Natural killer cell treated with Interleukin-12 subunit alpha and Interleukin-12 subunit beta and Interleukin-15 and Interleukin-18, amount 100 ng/mL, for 72 hours (primary cell): ENCODE measurements around the gene PKD2L1. TPM values are rescaled to one million over a fixed set of nuclear protein-coding genes. Genes with fewer than 3 reads are reported as not detected.

Source experiments
- ATAC-seq, 2 donors: fragments of 150-1000 bp; cut with Tn5 transposase in 1 of 2; sonication (Bioruptor Pico), chemical (Tn5 transposase) in 1 of 2; 2 replicates each; pipeline ENCODE4 v1.10.0; 2021
- DNase-seq: peaks from one replicate; pipeline ENCODE4 v3.0.0; 2022; ENCODE audit warnings: low spot score
- H3K27ac Mint-ChIP-seq, 2 donors: 1 replicate in 1 of 2; 2 replicates in 1 of 2; pipeline ENCODE4 v1.8.0; 2022; ENCODE audit warnings: mixed read lengths in 2 of 2, mild to moderate bottlenecking in 1 of 2, moderate library complexity in 1 of 2
- H3K27me3 Mint-ChIP-seq, 2 donors: 1 replicate in 1 of 2; 2 replicates in 1 of 2; pipeline ENCODE4 v1.8.0; 2022; ENCODE audit warnings: mixed read lengths in 2 of 2
- H3K36me3 Mint-ChIP-seq: one replicate; pipeline ENCODE4 v1.8.0; 2022; ENCODE audit warnings: mixed read lengths
- H3K4me1 Mint-ChIP-seq, 2 donors: 1 replicate in 1 of 2; 2 replicates in 1 of 2; pipeline ENCODE4 v1.8.0; 2022; ENCODE audit warnings: low read depth in 2 of 2, mixed read lengths in 2 of 2, mild to moderate bottlenecking in 1 of 2
- H3K4me3 Mint-ChIP-seq: one replicate; pipeline ENCODE4 v1.8.0; 2022; ENCODE audit warnings: mixed read lengths
- H3K9me3 Mint-ChIP-seq: 2 replicates; pipeline ENCODE4 v1.8.0; 2022; ENCODE audit warnings: mixed read lengths
- total RNA-seq, 2 donors: library from RNA; stranded (reverse); gene quantifications; one replicate each; pipeline ENCODE4 v1.2.3, GENCODE V29; 2022

The PKD2L1 gene
- total RNA-seq, 2 donors from 2014 or later = not detected

DNA sequence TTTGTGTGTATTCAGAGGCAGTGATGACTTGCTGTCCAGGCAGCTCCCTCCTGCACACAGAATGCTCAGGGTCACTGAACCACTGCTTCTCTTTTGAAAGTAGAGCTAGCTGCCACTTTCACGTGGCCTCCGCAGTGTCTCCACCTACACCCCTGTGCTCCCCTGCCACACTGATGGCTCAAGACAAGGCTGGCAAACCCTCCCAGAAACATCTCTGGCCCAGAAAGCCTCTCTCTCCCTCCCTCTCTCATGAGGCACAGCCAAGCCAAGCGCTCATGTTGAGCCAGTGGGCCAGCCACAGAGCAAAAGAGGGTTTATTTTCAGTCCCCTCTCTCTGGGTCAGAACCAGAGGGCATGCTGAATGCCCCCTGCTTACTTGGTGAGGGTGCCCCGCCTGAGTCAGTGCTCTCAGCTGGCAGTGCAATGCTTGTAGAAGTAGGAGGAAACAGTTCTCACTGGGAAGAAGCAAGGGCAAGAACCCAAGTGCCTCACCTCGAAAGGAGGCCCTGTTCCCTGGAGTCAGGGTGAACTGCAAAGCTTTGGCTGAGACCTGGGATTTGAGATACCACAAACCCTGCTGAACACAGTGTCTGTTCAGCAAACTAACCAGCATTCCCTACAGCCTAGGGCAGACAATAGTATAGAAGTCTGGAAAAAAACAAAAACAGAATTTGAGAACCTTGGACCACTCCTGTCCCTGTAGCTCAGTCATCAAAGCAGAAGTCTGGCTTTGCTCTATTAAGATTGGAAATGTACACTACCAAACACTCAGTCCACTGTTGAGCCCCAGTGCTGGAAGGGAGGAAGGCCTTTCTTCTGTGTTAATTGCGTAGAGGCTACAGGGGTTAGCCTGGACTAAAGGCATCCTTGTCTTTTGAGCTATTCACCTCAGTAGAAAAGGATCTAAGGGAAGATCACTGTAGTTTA lies 32.8 kb upstream of the PKD2L1 start:
- no peak for ATAC-seq
- H3K27me3 Mint-ChIP-seq = peaks cover 0 to 2% of the 10 kb centered on the region in 2 donors
- H3K9me3 Mint-ChIP-seq = no peaks in the 10 kb centered on the region
- H3K4me3 Mint-ChIP-seq = no peak overlapping the region
- no peak for DNase-seq
- H3K36me3 Mint-ChIP-seq = peaks cover 17% of the 10 kb centered on the region
- peaks cover 3 to 8% of the 10 kb centered on the region in 2 donors for H3K4me1 Mint-ChIP-seq
- H3K27ac Mint-ChIP-seq = peak overlapping the region in 1 of 2 donors; percentile 43

DNA sequence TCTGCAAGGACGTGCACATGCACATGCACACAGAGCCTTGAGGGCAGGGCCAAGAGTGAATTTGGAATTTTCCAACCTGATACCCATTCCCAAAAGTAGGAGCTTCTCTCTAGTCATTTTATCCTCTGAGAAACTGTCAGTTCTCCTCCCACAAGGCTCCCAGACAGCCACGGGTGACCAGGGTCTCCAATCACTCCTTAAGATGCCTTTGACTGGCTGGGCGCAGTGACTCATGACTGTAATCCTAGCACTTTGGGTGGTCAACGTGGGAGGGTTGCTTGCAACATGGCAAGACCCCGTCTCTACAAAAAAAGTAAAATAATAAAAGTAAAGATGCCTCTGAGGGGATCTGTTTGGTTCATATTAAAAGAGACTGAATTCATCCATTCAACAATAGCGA lies 30.2 kb upstream of the PKD2L1 start:
- H3K27ac Mint-ChIP-seq = no peak overlapping the region
- no peaks in the 10 kb centered on the region for H3K27me3 Mint-ChIP-seq
- H3K4me1 Mint-ChIP-seq = no peaks in the 10 kb centered on the region
- ATAC-seq (no peak), DNase-seq (no peak)
- H3K36me3 Mint-ChIP-seq = peaks cover 32% of the 10 kb centered on the region
- no peaks in the 10 kb centered on the region for H3K9me3 Mint-ChIP-seq
- H3K4me3 Mint-ChIP-seq = no peak overlapping the region

DNA sequence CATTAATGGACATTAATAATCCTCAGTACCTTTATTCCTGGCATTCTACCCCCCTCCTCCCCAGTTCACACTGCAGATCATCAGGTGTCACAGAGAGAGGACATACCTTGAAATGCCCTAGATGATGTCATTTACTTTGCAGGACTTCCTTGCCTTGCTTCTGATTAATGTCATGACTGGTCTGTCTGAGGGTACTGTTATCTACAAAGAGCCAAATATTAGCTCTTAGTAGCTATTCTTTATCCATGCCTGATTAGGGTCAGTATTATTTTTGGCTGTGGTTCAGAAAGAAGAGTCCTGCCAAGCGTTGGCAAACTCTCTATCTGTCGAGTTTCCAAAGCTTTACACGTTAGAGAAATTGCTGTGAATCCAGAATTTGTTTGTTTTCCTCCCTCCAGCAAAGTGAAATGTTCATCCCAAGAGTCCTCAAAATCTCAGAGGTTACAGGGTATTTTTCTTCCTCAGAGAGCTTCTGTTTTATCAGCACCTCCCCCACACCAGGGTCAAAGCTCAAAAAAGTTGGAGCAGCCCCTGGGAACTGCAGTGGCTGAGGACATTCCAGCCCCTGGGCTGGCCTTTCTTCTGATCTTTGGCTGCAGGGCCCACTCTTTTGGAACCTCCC lies 29.6 kb upstream of the PKD2L1 start:
- Mint-ChIP-seq H3K9me3 (no peaks in the 10 kb centered on the region), H3K4me3 (no peak overlapping the region), H3K36me3 (peaks cover 36% of the 10 kb centered on the region), H3K4me1 (no peaks in the 10 kb centered on the region), H3K27me3 (no peaks in the 10 kb centered on the region), H3K27ac (no peak overlapping the region)
- ATAC-seq (no peak), DNase-seq (no peak)

DNA sequence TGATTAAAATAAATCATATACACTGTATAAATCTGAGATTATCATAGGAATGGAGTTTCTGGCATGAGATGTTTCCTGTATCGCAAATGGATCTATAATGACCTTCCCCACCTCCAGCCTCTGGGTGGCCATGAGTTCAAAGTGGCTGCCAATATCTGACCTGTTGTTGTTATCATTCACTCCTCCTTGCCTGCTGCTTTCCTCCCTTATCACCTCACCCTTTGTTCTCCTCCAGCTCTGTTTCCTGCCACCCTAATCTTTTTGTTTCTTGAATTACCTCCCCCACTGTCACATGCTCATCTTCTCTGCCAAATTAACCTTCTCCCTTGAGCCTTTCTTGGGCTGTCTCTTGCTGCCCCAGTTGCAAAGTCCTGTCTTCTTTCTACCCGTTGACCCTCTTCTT lies 29.0 kb upstream of the PKD2L1 start:
- DNase-seq (no peak), ATAC-seq (no peak)
- Mint-ChIP-seq H3K27me3 (no peaks in the 10 kb centered on the region), H3K36me3 (peaks cover 36% of the 10 kb centered on the region), H3K4me3 (no peak overlapping the region), H3K27ac (no peak overlapping the region), H3K4me1 (no peaks in the 10 kb centered on the region), H3K9me3 (no peaks in the 10 kb centered on the region)

DNA sequence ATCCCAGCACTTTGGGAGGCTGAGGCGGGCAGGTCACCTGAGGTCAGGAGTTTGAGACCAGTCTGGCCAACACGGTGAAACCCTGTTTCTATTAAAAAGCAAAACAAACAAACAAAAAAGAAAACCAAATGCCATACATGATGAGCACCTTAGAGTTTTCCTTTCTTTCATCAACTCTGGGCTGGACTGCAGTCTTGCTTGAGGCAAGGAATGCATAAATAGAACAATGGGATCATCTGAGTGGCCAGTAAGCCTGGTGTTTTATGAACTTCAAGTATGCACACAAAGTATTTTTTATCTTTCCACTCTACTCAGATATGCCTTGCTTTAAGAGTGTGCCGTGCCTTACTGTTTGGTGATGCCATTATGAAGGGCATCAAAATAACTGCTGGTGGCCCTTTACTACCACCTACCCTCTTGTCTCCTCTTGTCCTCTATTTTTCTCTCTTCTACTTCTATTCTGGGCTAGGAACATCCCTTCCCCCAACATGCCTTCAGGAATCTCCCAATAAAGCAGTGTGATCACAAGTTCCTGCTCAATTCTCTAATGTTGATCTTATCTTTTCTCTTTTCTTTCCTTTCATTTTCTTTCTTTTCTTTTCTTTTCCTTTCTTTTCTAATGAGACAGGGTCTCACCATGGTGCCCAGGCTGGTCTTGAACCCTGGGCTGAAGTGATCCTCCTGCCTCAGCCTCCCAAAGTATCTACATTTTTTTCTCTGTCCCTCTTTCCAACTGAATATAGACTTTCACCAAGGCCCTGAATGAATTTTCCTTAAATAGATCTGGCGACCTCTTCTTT lies 27.2 kb upstream of the PKD2L1 start:
- no peaks in the 10 kb centered on the region for H3K9me3 Mint-ChIP-seq
- ATAC-seq (no peak), DNase-seq (no peak)
- H3K4me3 Mint-ChIP-seq = no peak overlapping the region
- peaks cover 40% of the 10 kb centered on the region for H3K36me3 Mint-ChIP-seq
- no peak overlapping the region for H3K27ac Mint-ChIP-seq
- no peaks in the 10 kb centered on the region for H3K4me1 Mint-ChIP-seq
- no peaks in the 10 kb centered on the region for H3K27me3 Mint-ChIP-seq

DNA sequence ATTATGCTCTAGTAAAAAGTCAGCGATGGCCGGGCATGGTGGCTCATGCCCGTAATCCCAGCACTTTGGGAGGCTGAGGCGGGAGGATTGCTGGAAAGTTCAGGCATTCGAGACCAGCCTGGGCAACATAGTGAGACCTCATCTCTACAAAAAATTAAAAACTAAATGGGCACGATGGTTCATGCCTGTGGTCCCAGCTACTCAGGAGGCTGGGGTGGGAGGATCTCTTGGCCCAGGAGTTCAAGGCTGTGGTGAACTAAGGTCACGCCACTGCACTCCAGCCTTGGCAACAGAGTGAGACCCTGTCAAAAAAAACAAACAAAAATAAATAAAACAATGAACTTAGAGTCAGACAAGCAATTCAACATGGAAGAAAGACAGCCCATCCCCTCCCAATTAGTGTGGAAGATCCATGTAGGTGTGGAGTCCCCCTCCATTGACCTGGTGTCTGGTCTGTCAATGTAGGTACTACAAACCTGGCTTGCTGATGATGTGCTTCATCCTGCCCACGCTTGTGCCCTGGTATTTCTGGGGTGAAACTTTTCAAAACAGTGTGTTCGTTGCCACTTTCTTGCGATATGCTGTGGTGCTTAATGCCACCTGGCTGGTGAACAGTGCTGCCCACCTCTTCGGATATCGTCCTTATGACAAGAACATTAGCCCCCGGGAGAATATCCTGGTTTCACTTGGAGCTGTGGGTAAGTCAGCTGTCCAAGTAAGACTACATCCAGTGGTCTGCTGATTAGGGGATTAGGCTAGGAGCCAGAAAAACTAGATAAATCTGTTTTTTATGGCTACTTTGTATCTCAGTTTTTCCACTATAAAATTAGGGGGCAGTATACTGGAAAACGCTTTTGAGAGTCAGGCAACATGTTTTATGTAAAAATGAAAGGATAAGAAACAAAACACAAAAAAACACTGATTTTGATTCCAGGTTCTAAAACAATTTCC lies 26.3 kb upstream of the PKD2L1 start:
- Mint-ChIP-seq H3K27ac (no peak overlapping the region), H3K4me1 (no peaks in the 10 kb centered on the region), H3K9me3 (no peaks in the 10 kb centered on the region), H3K27me3 (no peaks in the 10 kb centered on the region), H3K4me3 (no peak overlapping the region), H3K36me3 (peaks cover 42% of the 10 kb centered on the region)
- ATAC-seq = no peak
- DNase-seq = no peak

DNA sequence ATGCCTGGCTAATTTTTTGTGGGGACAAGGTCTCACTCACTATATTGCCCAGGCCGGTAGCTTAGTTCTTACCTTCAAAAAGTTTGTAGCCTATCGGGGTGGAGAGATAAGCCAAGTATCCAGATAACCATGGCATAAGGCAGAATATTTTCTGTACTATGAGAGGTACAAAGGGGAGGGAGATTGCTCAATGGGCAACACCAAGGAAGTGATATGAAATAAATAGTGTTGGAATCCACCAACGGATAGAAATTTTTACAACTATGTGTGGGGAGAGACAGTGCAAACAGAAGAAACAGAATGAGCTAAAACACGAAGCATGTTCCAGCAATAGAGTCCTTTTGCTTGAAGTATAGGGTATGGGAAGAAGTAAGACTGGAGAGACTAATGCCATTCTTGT lies 25.1 kb upstream of the PKD2L1 start:
- DNase-seq = no peak
- no peak overlapping the region for H3K4me3 Mint-ChIP-seq
- peaks cover 8 to 10% of the 10 kb centered on the region in 2 donors for H3K4me1 Mint-ChIP-seq
- no peaks in the 10 kb centered on the region for H3K27me3 Mint-ChIP-seq
- no peak for ATAC-seq
- no peaks in the 10 kb centered on the region for H3K9me3 Mint-ChIP-seq
- peaks cover 33% of the 10 kb centered on the region for H3K36me3 Mint-ChIP-seq
- H3K27ac Mint-ChIP-seq = no peak overlapping the region

DNA sequence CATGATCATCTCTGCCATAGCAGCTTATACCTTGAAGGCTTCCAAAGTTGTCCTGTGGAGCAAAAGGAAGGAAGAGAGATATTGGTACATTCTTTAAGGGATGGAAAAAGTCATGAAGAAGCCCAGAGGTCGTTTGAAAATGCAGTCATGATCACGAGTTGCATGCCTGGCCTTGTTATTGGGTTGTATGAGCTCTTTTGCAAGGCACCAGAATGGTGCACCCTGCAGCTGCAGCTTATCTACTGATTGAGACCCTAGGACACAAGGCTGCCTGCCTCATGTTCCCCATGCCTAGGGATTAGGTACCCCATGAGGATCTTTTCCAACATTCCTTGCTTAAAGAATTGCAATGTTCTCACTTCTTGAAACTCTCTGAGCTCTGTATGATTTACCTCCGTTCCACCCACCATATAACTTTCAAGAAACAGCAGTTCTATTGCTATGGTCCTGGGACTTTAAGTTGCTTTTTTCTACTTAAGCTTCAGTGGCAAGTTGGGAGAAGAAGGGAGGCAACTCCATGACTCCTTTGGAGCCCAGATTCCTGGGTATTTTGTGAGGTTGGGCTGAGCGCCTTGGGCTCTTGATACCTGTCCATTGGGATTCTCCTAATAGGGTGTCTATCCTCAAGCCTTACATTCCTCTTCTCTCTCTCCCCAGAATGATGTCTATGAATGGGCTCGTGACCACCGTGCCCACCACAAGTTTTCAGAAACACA lies 23.9 kb upstream of the PKD2L1 start:
- Mint-ChIP-seq H3K4me1 (peaks cover 13 to 17% of the 10 kb centered on the region in 2 donors), H3K27ac (no peak overlapping the region), H3K36me3 (peaks cover 33% of the 10 kb centered on the region), H3K27me3 (peaks cover 0 to 2% of the 10 kb centered on the region in 2 donors), H3K4me3 (no peak overlapping the region), H3K9me3 (no peaks in the 10 kb centered on the region)
- DNase-seq (no peak), ATAC-seq (no peak)

DNA sequence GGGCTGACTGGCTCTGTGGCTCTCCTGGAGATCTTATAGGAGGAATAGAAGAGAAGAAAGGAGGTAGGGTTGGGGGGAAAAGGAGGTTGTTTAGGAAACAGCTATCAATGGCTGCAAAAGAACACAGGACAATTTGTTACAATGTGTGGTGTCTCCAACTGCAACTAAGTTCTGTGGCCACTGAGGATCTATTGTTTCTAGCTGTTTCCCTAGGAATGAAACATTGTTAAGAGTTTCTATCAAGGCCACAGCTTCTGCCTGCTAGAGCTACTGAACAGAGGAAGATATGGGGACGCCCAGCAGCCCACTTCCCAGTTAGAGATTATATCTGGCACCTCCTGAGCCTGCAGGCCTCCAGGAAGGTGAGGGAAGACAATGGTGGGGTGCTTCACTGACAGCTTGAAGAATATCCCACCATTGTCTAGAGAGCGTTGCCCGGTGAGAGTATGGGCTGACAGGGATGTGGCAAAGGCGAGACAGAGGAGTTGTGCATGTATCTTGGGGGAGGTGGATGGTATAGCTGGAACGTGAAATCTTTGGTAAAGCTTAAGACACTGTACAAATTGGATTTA lies 21.0 kb upstream of the PKD2L1 start:
- DNase-seq = no peak
- Mint-ChIP-seq H3K27ac (no peak overlapping the region), H3K36me3 (peaks cover 30% of the 10 kb centered on the region), H3K9me3 (no peaks in the 10 kb centered on the region), H3K27me3 (peaks cover 0 to 2% of the 10 kb centered on the region in 2 donors), H3K4me1 (peaks cover 28 to 32% of the 10 kb centered on the region in 2 donors), H3K4me3 (no peak overlapping the region)
- ATAC-seq = no peak

DNA sequence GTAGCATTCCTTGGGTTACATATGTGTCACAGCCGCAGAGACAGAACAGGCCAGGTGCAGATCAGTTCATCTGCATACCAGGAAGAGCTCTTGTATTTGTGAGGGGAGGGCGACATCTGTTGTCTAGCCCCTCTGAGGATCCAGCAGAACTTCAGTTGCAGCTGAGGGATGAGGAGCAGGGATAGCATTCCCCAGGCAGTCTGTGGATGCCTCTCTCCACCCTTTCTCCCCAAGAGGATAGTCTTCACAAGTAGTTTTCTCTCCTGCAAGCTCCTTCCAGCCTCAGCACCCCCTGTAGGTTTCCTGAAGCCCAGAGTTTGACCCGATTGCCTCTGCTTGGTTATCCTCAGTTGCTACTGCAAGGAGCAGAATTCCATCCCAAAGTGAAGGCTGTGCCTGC lies 19.6 kb upstream of the PKD2L1 start:
- peak overlapping the region in 1 of 2 donors; percentile 24 for H3K27ac Mint-ChIP-seq
- H3K36me3 Mint-ChIP-seq = peaks cover 19% of the 10 kb centered on the region
- no peak for DNase-seq
- H3K27me3 Mint-ChIP-seq = peaks cover 0 to 2% of the 10 kb centered on the region in 2 donors
- peaks cover 35 to 39% of the 10 kb centered on the region in 2 donors for H3K4me1 Mint-ChIP-seq
- no peaks in the 10 kb centered on the region for H3K9me3 Mint-ChIP-seq
- peak overlapping the region; percentile 47 for H3K4me3 Mint-ChIP-seq
- ATAC-seq = no peak

DNA sequence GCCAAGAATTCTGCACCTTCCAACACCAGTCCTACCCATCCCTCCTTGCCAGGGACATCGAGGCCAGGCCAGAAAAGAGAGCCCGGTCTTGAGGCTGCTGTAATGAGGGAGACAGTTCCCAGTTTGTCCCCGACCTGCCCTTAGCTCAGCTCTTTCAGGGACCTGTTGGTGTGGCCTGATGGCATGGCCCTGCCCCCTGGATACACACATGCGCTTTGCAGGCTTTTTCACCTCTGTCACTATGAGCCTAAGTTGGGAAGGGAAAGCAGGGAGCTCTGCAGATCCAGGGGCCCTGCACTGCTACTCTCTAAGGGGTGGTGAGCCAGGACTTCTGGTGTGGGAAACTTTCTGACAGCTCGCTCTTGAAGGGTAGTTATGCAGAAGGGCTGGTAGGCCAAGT lies 19.1 kb upstream of the PKD2L1 start:
- Mint-ChIP-seq H3K9me3 (no peaks in the 10 kb centered on the region), H3K4me1 (peaks cover 35 to 39% of the 10 kb centered on the region in 2 donors)

DNA sequence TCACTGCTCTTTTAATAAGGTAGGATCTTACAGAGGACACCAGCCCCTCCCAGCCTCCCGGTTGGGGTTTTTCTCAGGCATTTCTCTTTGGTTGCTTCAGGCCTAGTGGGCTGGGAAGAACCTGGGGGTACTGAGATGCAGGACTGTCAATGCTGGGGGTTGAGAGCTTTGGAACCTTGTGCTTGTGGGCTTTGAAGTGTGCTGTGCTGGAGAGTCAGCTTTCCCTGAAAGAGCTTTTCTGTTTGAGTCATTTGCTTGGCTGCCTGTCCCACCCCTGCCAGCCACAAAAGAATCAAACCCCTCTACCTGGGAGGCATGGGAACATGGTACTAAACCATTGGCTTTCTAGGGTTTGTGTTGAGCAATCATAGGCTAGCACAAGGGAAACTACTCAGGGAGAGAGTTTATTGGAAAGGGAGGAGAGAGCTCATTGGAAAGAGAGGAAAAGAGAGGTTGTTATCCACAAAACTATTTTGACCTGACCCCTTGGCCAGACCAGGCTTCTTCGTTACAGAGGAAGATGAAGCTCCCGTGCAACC lies 18.4 kb upstream of the PKD2L1 start:
- Mint-ChIP-seq H3K9me3 (no peaks in the 10 kb centered on the region), H3K27me3 (peaks cover 0 to 6% of the 10 kb centered on the region in 2 donors), H3K4me3 (peak overlapping the region; percentile 97), H3K27ac (peak overlapping the region; percentile 75 to 77), H3K36me3 (peaks cover 19% of the 10 kb centered on the region), H3K4me1 (peaks cover 35 to 39% of the 10 kb centered on the region in 2 donors)
- DNase-seq (no peak), ATAC-seq (no peak)

More for the DNA sequence above, 19.1 kb upstream of the PKD2L1 start:
- H3K36me3 Mint-ChIP-seq = peaks cover 19% of the 10 kb centered on the region
- peak overlapping the region in 1 of 2 donors; percentile 24 for H3K27ac Mint-ChIP-seq
- ATAC-seq (no peak), DNase-seq (no peak)
- H3K4me3 Mint-ChIP-seq = peak overlapping the region; percentile 47
- H3K27me3 Mint-ChIP-seq = peaks cover 0 to 6% of the 10 kb centered on the region in 2 donors
